MM.1S (cell line): ENCODE data around the gene KRTAP17-1.

ENCODE experiments used
- DNase-seq: peaks from one replicate; pipeline ENCODE4 v3.0.0-alpha.2; 2015
- H2AFZ ChIP-seq: fragments of 300-600 bp; sonication (generic); 2 replicates; pipeline ENCODE4 v1.6.0; 2016; ENCODE audit warnings: antibody characterized with exemption, low read length
- H3F3A ChIP-seq: fragments of 300-600 bp; sonication (generic); 2 replicates; pipeline ENCODE4 v1.6.1; 2016; ENCODE audit warnings: mild to moderate bottlenecking, antibody characterized with exemption, low read length, moderate library complexity, mixed read lengths; ENCODE audit not compliant: insufficient read depth
- H3K27ac ChIP-seq: fragments of 300-600 bp; sonication (generic); 2 replicates; pipeline ENCODE4 v1.5.1; 2016; ENCODE audit warnings: mild to moderate bottlenecking, low read length
- H3K27me3 ChIP-seq: fragments of 300-600 bp; sonication (generic); replicated peaks from 2 replicates; pipeline ENCODE4 v1.6.0; 2016; ENCODE audit warnings: low read length; ENCODE audit not compliant: insufficient read depth
- H3K36me3 ChIP-seq: fragments of 300-600 bp; sonication (generic); replicated peaks from 2 replicates; pipeline ENCODE4 v1.6.1; 2016; ENCODE audit warnings: mild to moderate bottlenecking, low read length, mixed read lengths; ENCODE audit not compliant: insufficient read depth
- H3K4me1 ChIP-seq: fragments of 300-600 bp; sonication (generic); 2 replicates; pipeline ENCODE4 v1.6.1; 2016; ENCODE audit warnings: low read length, mixed read lengths
- H3K4me2 ChIP-seq: fragments of 300-600 bp; sonication (generic); 2 replicates; pipeline ENCODE4 v1.6.0; 2016; ENCODE audit warnings: low read depth, low read length
- H3K4me3 ChIP-seq: fragments of 300-600 bp; sonication (generic); 2 replicates; pipeline ENCODE4 v1.5.1; 2016; ENCODE audit warnings: low read length, mixed read lengths
- H3K79me2 ChIP-seq: fragments of 300-600 bp; sonication (generic); 2 replicates; pipeline ENCODE4 v1.6.1; 2016; ENCODE audit warnings: mixed run types, low read length, mixed read lengths
- H3K9ac ChIP-seq: fragments of 300-600 bp; sonication (generic); 2 replicates; pipeline ENCODE4 v1.6.1; 2016; ENCODE audit warnings: low read length, mixed read lengths
- H3K9me2 ChIP-seq: fragments of 300-600 bp; sonication (generic); replicated peaks from 2 replicates; pipeline ENCODE4 v1.6.1; 2016; ENCODE audit warnings: mild to moderate bottlenecking, low read length, mixed read lengths; ENCODE audit not compliant: insufficient read depth
- H3K9me3 ChIP-seq: fragments of 300-600 bp; sonication (generic); replicated peaks from 2 replicates; pipeline ENCODE4 v1.6.1; 2016; ENCODE audit warnings: mild to moderate bottlenecking, low read length, mixed read lengths; ENCODE audit not compliant: insufficient read depth
- H4K20me1 ChIP-seq: fragments of 300-600 bp; sonication (generic); 2 replicates; pipeline ENCODE4 v1.6.1; 2016; ENCODE audit warnings: mild to moderate bottlenecking, low read length, moderate library complexity, mixed read lengths; ENCODE audit not compliant: insufficient read depth
- EZH2 ChIP-seq: fragments of 300-600 bp; sonication (generic); optimal IDR thresholded peaks from 2 replicates; pipeline ENCODE3; 2017; ENCODE audit warnings: low read depth, mild to moderate bottlenecking, antibody characterized with exemption, low read length, mixed read lengths
- EZH2phosphoT487 ChIP-seq: fragments of 300-600 bp; sonication (generic); IDR thresholded peaks from 2 replicates; pipeline ENCODE4 v1.6.1; 2018; ENCODE audit warnings: antibody characterized with exemption, low read length
- TF ChIP-seq, protein P1 (sequence below): fragments of 300-600 bp; sonication (generic); IDR thresholded peaks from 2 replicates; pipeline ENCODE4 v1.5.1; 2016; ENCODE audit warnings: antibody characterized with exemption, low read length, mixed read lengths

The KRTAP17-1 gene

DNA sequence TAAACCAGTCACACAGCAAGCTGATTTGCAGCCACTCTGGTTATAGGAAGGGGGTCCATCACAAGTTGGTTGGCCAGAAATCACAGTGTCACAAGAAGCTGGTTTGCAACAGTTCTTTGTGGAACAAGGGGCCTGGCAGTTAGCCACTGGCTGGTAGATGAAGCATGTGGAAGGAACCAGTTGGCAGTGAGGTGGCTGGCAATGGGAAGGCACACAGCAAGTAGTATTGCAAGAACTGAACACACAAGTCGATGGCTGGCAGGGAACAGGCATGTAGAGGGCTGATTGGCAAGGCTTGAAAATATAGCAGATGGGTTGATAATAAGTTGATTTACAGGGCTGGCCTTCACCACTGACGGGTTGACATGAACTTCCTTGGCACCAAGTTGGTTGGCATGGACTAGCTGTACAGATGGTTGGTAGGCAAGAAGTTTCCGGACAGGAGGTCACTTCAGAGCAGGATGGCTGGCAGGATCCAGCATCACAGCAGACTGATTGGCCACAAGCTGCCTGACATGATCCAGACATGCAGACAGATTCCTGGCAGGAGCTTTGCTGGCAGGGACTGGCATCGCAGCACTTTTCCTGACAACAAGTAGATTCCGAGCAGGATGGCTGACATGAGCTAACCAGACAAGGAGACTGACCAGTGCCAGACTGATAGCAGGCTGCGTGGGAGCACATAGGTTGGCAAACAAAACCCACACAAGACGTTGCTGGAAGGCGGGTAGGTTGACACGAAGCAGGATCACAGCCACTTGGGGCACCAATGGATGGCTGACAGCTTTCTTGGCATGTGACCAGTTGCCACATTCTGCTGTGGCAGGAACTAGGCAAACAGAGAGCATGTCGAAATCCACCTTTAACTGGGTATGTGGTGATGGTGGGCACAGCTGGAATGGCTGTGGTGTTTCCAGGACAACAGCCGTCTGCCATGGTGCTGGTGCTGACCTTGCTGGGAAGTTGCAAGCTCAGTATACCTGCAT is 13.3 kb downstream of the KRTAP17-1 start, which contains the start of gene KRTAP29-1:
Gene KRTAP29-1 (minus strand): TSS at position 936 of the 986 bp plus-strand sequence. CDS start 0 bp downstream, at position 936.
- Histone ChIP-seq H3K4me3 (no peak within 1 kb of the TSS), H3K4me1 (peaks cover 9% of the 10 kb centered on the region; the same call in 1 of the 2 replicates), H3F3A (no peaks in the 10 kb centered on the region), H3K9me2 (no peaks in the 10 kb centered on the region), H3K9ac (no peak within 1 kb of the TSS), H3K36me3 (no peaks in the 10 kb centered on the region), H3K27ac (no peak within 1 kb of the TSS), H3K4me2 (peak within 1 kb of the TSS; percentile 15; the same call in 1 of the 2 replicates), H4K20me1 (no peaks in the 10 kb centered on the region), H2AFZ (no peak within 1 kb of the TSS), H3K27me3 (no peaks in the 10 kb centered on the region), H3K9me3 (no peaks in the 10 kb centered on the region), H3K79me2 (no peaks in the 10 kb centered on the region)
- DNase-seq: no peak
- TF ChIP-seq EZH2 (no peak), EZH2phosphoT487 (no peak)
- TF ChIP-seq, protein P1, sequence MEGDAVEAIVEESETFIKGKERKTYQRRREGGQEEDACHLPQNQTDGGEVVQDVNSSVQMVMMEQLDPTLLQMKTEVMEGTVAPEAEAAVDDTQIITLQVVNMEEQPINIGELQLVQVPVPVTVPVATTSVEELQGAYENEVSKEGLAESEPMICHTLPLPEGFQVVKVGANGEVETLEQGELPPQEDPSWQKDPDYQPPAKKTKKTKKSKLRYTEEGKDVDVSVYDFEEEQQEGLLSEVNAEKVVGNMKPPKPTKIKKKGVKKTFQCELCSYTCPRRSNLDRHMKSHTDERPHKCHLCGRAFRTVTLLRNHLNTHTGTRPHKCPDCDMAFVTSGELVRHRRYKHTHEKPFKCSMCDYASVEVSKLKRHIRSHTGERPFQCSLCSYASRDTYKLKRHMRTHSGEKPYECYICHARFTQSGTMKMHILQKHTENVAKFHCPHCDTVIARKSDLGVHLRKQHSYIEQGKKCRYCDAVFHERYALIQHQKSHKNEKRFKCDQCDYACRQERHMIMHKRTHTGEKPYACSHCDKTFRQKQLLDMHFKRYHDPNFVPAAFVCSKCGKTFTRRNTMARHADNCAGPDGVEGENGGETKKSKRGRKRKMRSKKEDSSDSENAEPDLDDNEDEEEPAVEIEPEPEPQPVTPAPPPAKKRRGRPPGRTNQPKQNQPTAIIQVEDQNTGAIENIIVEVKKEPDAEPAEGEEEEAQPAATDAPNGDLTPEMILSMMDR: no peak

DNA sequence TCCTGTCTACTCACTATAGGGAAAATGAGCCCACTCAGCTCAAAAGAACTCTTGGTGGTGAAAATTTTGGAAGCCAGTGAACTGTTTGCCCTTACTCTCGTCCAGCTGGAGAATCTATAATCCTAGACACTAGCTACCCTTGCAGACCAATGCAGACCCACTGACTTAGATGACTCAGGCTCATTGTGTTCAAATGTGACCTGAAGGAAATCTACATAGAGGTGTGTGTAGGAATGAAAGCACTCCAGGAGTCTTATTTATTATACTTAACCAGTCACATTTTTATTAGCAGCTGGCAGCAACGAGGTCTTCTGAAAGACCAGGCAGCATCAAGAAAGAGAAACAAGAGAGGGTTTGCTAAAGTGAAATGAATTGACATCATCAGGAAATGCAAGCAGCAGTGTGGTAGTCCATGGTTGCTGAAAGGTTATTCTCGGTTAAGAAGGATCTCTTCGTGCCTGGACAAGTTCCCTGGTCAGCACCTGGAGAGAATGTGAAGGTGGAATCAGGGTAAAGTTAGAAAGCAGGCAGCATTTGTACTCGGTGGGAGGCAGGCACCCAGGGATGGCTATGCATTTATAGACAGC is 14.2 kb downstream of the KRTAP17-1 start:
- Histone ChIP-seq H3K4me1 (peaks cover 9% of the 10 kb centered on the region; the same call in 1 of the 2 replicates), H3K9ac (no peak overlapping the region), H3K27me3 (no peaks in the 10 kb centered on the region), H3K36me3 (no peaks in the 10 kb centered on the region), H4K20me1 (no peaks in the 10 kb centered on the region), H3F3A (no peaks in the 10 kb centered on the region), H3K9me2 (no peaks in the 10 kb centered on the region), H3K27ac (no peak overlapping the region; the same call in 1 of the 2 replicates), H3K4me3 (no peak overlapping the region), H3K9me3 (no peaks in the 10 kb centered on the region), H3K79me2 (no peaks in the 10 kb centered on the region), H2AFZ (no peak overlapping the region; the same call in 1 of the 2 replicates), H3K4me2 (peak overlapping the region; percentile 15; the same call in 1 of the 2 replicates)
- peak; percentile 36 for DNase-seq
- TF ChIP-seq EZH2: no peak
- no peak for TF ChIP-seq EZH2phosphoT487
- TF ChIP-seq, protein P1: no peak

DNA sequence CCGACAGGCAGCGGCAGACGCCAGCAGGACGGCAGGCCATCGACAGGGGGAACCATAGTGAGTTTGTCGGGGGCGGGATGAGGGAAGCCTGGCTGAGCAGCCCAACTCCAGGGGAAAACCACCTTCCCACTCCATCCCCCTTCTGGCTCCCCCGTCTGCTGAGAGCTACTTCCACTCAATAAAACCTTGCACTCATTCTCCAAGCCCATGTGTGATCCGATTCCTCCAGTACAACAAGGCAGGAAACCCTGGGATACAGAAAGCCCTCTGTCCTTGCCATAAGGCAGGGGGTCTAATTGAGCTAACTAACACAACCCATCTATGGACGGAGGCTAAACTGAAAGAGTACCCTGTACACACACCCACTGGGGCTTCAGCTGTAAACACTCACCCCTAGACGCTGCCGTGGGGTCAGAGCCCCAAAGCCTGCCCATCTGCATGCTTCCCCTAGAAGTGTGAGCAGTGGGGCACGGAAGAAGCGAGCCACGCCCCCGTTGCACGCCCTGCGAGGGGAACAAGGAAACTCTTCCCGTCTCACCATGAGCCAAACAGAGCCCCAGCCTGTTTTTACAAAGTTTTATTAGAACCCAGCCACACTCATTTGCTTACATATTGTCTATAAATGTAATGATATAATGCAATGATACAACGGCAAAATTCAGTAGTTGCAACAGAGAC is 16.9 kb downstream of the KRTAP17-1 start:
- Histone ChIP-seq H3K9ac (no peak overlapping the region), H3K4me2 (no peak overlapping the region), H3K27me3 (no peaks in the 10 kb centered on the region), H3K36me3 (no peaks in the 10 kb centered on the region), H3K4me1 (peaks cover 9% of the 10 kb centered on the region; the same call in 1 of the 2 replicates), H3F3A (no peaks in the 10 kb centered on the region), H3K27ac (no peak overlapping the region), H3K4me3 (no peak overlapping the region), H3K79me2 (no peaks in the 10 kb centered on the region), H4K20me1 (no peaks in the 10 kb centered on the region), H3K9me2 (no peaks in the 10 kb centered on the region), H2AFZ (no peak overlapping the region), H3K9me3 (no peaks in the 10 kb centered on the region)
- TF ChIP-seq EZH2 (no peak), EZH2phosphoT487 (no peak)
- TF ChIP-seq, protein P1: no peak
- no peak for DNase-seq
